Suprapubic skin (tissue), 4 donors: Measurements from ENCODE around the gene NOX3.

Experiments used
- CTCF ChIP-seq, 2 donors: fragments of 200-600 bp in 1 of 2; fragments of 450-650 bp in 1 of 2; sonication (generic) in 1 of 2; IDR thresholded peaks; one replicate each; pipeline ENCODE4 v1.5.1; 2016 to 2019; ENCODE audit warnings: antibody characterized with exemption in 2 of 2, mild to moderate bottlenecking in 1 of 2, moderate library complexity in 1 of 2
- EP300 ChIP-seq: sonication (generic); formaldehyde crosslinking; IDR thresholded peaks from one replicate; pipeline ENCODE4 v1.6.1; 2017; ENCODE audit warnings: antibody characterized with exemption
- POLR2A ChIP-seq, 2 donors: fragments of 450-650 bp; IDR thresholded peaks; one replicate each; pipeline ENCODE4 v1.6.1; 2017; ENCODE audit warnings: antibody characterized with exemption in 2 of 2, mild to moderate bottlenecking in 2 of 2, moderate library complexity in 2 of 2
- POLR2AphosphoS5 ChIP-seq, 3 donors: sonication (generic); formaldehyde crosslinking; IDR thresholded peaks; one replicate each; pipeline ENCODE4 v1.6.1; 2017; ENCODE audit warnings: antibody characterized with exemption in 3 of 3

- TF ChIP-seq POLR2A (IDR thresholded peaks at IDR 0.05) (no peak), CTCF (IDR thresholded peaks at IDR 0.05) (no peak), POLR2AphosphoS5 (IDR thresholded peaks at IDR 0.05) (no peak), EP300 (no peak)
Observed at GRCh38 chr6:155384321-155384952, 71.2 kb downstream of the NOX3 start.
